ENCODE measurements around the gene EIF4B. TPM values are rescaled to one million over a fixed set of nuclear protein-coding genes. Genes with fewer than 3 reads are reported as not detected.
A peak's percentile ranks its signal among the peaks of the same experiment; 100 is the strongest.

Gene EIF4B
- total RNA-seq, 1 experiment from 2014 or later, result 713 TPM

DNA sequence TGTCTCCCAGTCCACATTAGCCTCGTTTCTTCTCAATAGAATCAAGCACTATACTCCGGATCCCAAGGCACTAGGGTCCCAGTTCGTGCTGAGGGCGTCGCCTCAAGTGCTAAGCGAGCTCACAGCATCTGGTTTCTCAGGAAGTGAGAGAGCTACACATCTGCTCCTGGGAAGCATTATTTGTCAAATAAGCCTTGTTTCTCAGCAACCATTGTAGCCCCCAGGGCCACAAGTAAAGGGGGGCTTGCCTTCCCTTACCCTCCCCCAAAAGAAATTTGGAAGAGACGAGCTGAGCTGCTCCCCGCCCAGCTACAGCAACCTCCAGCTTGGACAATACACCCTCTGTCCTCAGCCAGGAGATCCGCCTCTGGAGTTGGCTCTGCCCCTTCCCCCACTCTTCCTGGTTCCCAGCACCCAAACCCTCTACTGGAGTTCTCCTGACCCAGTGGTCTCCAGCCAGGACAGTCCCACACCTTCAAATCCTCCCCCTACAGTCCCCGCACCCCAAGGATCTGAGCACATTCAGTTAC, 37.9 kb downstream of the EIF4B start:
- TF ChIP-seq, protein P1, sequence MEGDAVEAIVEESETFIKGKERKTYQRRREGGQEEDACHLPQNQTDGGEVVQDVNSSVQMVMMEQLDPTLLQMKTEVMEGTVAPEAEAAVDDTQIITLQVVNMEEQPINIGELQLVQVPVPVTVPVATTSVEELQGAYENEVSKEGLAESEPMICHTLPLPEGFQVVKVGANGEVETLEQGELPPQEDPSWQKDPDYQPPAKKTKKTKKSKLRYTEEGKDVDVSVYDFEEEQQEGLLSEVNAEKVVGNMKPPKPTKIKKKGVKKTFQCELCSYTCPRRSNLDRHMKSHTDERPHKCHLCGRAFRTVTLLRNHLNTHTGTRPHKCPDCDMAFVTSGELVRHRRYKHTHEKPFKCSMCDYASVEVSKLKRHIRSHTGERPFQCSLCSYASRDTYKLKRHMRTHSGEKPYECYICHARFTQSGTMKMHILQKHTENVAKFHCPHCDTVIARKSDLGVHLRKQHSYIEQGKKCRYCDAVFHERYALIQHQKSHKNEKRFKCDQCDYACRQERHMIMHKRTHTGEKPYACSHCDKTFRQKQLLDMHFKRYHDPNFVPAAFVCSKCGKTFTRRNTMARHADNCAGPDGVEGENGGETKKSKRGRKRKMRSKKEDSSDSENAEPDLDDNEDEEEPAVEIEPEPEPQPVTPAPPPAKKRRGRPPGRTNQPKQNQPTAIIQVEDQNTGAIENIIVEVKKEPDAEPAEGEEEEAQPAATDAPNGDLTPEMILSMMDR (conservative IDR thresholded peaks at IDR 0.05), result no peak
- Mint-ChIP-seq H3K4me3 (peak overlapping the region in 1 of 2 experiments; percentile 8; a peak in 2 of 5 replicates), H3K4me1 (peaks cover 61 to 69% of the 10 kb centered on the region in 2 experiments), H3K27me3 (ENCODE audit: low read depth) (peaks cover 37% of the 10 kb centered on the region), H3K36me3 (ENCODE audit: insufficient read depth in 1 of 3, low read depth in 3 of 3) (peaks cover 10 to 31% (median 15%) of the 10 kb centered on the region in 3 experiments; a peak in 6 of 7 replicates), H3K9me3 (no peaks in the 10 kb centered on the region; a peak in 1 of 5 replicates), H3K27ac (no peak overlapping the region)
- Histone ChIP-seq H2BK5ac (ENCODE audit: insufficient read length, low read length) (no peak overlapping the region), H3K4me2 (ENCODE audit: insufficient read depth, insufficient read length, low read length) (no peak overlapping the region), H3K4ac (ENCODE audit: low read depth, low read length) (no peak overlapping the region), H2BK20ac (ENCODE audit: low read depth, low read length, poor library complexity, severe bottlenecking) (no peak overlapping the region), H3K79me2 (ENCODE audit: insufficient read depth, low read length) (no peaks in the 10 kb centered on the region), H3K56ac (ENCODE audit: insufficient read length, low read depth, low read length) (no peak overlapping the region), H3K9ac (ENCODE audit: extremely low read depth, insufficient read length, low read length) (no peak overlapping the region), H2BK120ac (ENCODE audit: low read depth, low read length, poor library complexity, severe bottlenecking) (no peak overlapping the region), H3K9me3 (ENCODE audit: control insufficient read depth, low read depth, low read length) (no peaks in the 10 kb centered on the region), H3K27ac (ENCODE audit: insufficient read length, low read depth, low read length) (no peak overlapping the region), H3K18ac (ENCODE audit: insufficient read length, low read depth, low read length) (no peak overlapping the region), H2AFZ (ENCODE audit: low read length) (no peak overlapping the region), H3K4me1 (ENCODE audit: insufficient read depth, low read length) (peaks cover 17% of the 10 kb centered on the region; the same call in 1 of the 2 replicates), H4K91ac (ENCODE audit: insufficient read length, low read depth, low read length) (no peak overlapping the region), H3K79me1 (ENCODE audit: insufficient read depth, low read depth, low read length, poor library complexity, severe bottlenecking) (no peaks in the 10 kb centered on the region), H4K5ac (ENCODE audit: insufficient read length, low read depth, low read length) (no peak overlapping the region), H2AK5ac (ENCODE audit: insufficient read length, low read length) (no peak overlapping the region), H2BK12ac (ENCODE audit: insufficient read length, low read depth, low read length) (no peak overlapping the region), H3K23ac (ENCODE audit: insufficient read length, low read depth, low read length) (no peak overlapping the region), H4K20me1 (ENCODE audit: control insufficient read depth, insufficient read depth, insufficient read length) (no peaks in the 10 kb centered on the region), H2BK15ac (ENCODE audit: low read depth, low read length) (no peak overlapping the region), H3K27me3 (ENCODE audit: insufficient read depth, low read length) (peaks cover 5% of the 10 kb centered on the region; the same call in 1 of the 2 replicates), H4K8ac (replicated peaks; ENCODE audit: insufficient read length, low read depth, low read length) (no peak overlapping the region), H3K23me2 (ENCODE audit: insufficient read length, low read depth, low read length, poor library complexity, severe bottlenecking) (peaks cover 12% of the 10 kb centered on the region), H3K14ac (ENCODE audit: insufficient read depth, low read length) (no peak overlapping the region), H3T11ph (ENCODE audit: low read length) (no peak overlapping the region)
- no CpG with 5 or more reads among the region's 10 CpGs for WGBS (ENCODE audit: extremely low coverage, insufficient read length, low lambda C conversion rate)
- DNase-seq, result peak; percentile 50
